ENCODE measurements around the gene DDX56. TPM values are rescaled to one million over a fixed set of nuclear protein-coding genes. Genes with fewer than 3 reads are reported as not detected.

DDX56 gene
- total and polyA plus RNA-seq, 2 of the 13 experiments (the other 11 are each of a cell fraction or from before 2014, with no cell fraction given) = 82.6 to 120 TPM

DNA sequence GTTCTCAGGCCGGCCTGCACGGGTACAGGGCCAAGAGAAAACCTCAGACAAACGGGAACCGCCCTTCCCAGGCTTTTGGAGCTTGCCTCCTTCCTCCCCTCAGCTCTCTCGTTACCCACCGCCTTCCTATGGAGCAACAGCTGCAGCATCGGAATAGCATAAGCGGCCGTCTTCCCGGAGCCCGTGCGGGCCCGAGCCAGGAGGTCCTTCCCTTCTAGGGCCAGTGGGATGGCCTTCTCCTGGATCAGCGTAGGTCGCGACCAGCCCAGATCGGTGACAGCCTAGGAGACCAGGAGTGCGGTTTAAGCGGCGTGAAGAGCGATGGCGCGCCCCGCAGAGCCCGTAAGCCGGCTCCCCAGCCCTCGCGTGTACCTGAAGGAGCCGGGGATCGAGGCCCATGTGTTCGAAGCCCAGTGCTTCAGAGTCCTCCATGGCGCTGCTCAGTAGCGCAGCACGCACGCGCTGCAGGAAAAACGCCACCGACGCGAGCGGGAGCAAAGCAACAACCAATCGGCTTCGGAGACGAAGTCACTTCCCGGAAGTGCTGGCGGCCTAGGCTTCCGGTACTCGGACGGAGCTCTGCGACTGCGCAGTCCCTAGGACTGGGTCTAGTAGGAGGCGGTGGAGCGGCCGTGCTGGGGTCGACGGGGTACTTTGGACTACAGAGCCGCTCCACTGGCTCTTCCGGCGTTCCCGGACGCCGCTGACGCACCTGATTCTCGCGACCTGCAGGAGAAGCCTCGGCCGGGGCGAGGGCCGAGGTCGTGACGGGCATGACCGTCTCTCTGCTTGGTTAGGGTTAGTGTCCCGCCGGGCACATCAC is at the start of gene DDX56 (continued):
- TF ChIP-seq, protein P1, sequence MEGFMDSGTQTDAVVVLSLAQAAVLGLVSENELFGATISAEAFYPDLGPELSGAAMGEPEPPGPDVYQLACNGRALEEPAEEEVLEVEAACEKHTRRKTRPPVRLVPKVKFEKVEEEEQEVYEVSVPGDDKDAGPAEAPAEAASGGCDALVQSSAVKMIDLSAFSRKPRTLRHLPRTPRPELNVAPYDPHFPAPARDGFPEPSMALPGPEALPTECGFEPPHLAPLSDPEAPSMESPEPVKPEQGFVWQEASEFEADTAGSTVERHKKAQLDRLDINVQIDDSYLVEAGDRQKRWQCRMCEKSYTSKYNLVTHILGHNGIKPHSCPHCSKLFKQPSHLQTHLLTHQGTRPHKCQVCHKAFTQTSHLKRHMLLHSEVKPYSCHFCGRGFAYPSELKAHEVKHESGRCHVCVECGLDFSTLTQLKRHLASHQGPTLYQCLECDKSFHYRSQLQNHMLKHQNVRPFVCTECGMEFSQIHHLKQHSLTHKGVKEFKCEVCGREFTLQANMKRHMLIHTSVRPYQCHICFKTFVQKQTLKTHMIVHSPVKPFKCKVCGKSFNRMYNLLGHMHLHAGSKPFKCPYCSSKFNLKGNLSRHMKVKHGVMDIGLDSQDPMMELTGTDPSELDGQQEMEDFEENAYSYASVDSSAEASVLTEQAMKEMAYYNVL (CRISPR knock-in tag; IDR thresholded peaks at IDR 0.05; ENCODE audit: borderline replicate concordance) = no peak; the same call in none of the 2 replicates
- TF ChIP-seq RBM22 (optimal IDR thresholded peaks at IDR 0.05; ENCODE audit: low read length) (peak; percentile 43), ZBTB38 (CRISPR knock-in tag; IDR thresholded peaks at IDR 0.05) (peak; percentile 90), ZNF234 (CRISPR knock-in tag; conservative IDR thresholded peaks at IDR 0.05) (peak; percentile 86; the same call in 1 of the 2 replicates), ZSCAN21 (CRISPR knock-in tag; IDR thresholded peaks at IDR 0.05; ENCODE audit: borderline replicate concordance) (peak; percentile 94), KMT2B (CRISPR knock-in tag; IDR thresholded peaks at IDR 0.05) (peak; percentile 93), DPF2 (CRISPR knock-in tag; IDR thresholded peaks at IDR 0.05; ENCODE audit: borderline replicate concordance, low read depth) (no peak), ZC3H4 (CRISPR knock-in tag; IDR thresholded peaks at IDR 0.05; ENCODE audit: borderline replicate concordance) (no peak), XBP1 (CRISPR knock-in tag; IDR thresholded peaks at IDR 0.05) (peak; percentile 70; the same call in 1 of the 2 replicates), SAP130 (CRISPR knock-in tag; IDR thresholded peaks at IDR 0.05; ENCODE audit: low read depth) (peak; percentile 85)
- TF ChIP-seq, protein P2, sequence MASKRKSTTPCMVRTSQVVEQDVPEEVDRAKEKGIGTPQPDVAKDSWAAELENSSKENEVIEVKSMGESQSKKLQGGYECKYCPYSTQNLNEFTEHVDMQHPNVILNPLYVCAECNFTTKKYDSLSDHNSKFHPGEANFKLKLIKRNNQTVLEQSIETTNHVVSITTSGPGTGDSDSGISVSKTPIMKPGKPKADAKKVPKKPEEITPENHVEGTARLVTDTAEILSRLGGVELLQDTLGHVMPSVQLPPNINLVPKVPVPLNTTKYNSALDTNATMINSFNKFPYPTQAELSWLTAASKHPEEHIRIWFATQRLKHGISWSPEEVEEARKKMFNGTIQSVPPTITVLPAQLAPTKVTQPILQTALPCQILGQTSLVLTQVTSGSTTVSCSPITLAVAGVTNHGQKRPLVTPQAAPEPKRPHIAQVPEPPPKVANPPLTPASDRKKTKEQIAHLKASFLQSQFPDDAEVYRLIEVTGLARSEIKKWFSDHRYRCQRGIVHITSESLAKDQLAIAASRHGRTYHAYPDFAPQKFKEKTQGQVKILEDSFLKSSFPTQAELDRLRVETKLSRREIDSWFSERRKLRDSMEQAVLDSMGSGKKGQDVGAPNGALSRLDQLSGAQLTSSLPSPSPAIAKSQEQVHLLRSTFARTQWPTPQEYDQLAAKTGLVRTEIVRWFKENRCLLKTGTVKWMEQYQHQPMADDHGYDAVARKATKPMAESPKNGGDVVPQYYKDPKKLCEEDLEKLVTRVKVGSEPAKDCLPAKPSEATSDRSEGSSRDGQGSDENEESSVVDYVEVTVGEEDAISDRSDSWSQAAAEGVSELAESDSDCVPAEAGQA (IDR thresholded peaks at IDR 0.05; ENCODE audit: low read depth) = peak; percentile 22; the same call in 1 of the 2 replicates
- TF ChIP-seq, protein P2 (CRISPR knock-in tag; IDR thresholded peaks at IDR 0.05; ENCODE audit: borderline replicate concordance) = peak; percentile 94
- TF ChIP-seq, protein P3, sequence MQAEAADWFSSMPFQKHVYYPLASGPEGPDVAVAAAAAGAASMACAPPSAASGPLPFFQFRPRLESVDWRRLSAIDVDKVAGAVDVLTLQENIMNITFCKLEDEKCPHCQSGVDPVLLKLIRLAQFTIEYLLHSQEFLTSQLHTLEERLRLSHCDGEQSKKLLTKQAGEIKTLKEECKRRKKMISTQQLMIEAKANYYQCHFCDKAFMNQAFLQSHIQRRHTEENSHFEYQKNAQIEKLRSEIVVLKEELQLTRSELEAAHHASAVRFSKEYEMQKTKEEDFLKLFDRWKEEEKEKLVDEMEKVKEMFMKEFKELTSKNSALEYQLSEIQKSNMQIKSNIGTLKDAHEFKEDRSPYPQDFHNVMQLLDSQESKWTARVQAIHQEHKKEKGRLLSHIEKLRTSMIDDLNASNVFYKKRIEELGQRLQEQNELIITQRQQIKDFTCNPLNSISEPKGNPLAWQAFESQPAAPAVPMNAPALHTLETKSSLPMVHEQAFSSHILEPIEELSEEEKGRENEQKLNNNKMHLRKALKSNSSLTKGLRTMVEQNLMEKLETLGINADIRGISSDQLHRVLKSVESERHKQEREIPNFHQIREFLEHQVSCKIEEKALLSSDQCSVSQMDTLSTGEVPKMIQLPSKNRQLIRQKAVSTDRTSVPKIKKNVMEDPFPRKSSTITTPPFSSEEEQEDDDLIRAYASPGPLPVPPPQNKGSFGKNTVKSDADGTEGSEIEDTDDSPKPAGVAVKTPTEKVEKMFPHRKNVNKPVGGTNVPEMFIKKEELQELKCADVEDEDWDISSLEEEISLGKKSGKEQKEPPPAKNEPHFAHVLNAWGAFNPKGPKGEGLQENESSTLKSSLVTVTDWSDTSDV (CRISPR knock-in tag; IDR thresholded peaks at IDR 0.05) = peak; percentile 98
- TF ChIP-seq, protein P4, sequence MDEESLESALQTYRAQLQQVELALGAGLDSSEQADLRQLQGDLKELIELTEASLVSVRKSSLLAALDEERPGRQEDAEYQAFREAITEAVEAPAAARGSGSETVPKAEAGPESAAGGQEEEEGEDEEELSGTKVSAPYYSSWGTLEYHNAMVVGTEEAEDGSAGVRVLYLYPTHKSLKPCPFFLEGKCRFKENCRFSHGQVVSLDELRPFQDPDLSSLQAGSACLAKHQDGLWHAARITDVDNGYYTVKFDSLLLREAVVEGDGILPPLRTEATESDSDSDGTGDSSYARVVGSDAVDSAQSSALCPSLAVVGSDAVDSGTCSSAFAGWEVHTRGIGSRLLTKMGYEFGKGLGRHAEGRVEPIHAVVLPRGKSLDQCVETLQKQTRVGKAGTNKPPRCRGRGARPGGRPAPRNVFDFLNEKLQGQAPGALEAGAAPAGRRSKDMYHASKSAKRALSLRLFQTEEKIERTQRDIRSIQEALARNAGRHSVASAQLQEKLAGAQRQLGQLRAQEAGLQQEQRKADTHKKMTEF (CRISPR knock-in tag; IDR thresholded peaks at IDR 0.05) = peak; percentile 94

Data from HepG2 (cell line).